PC-3 (cell line): ENCODE results near the gene TPCN2.

Experiments used
- EZH2 ChIP-seq: fragments of 300-600 bp; sonication (generic); IDR thresholded peaks from one replicate; pipeline ENCODE4 v1.6.1; 2017; ENCODE audit warnings: antibody characterized with exemption, mild to moderate bottlenecking, low read length; ENCODE audit not compliant: unreplicated experiment
- EZH2phosphoT487 ChIP-seq: fragments of 300-600 bp; sonication (generic); IDR thresholded peaks from 2 replicates; pipeline ENCODE4 v1.6.1; 2018; ENCODE audit warnings: mild to moderate bottlenecking, antibody characterized with exemption, low read length, borderline replicate concordance
- TF ChIP-seq, protein P1 (sequence below): fragments of 300-600 bp; sonication (generic); conservative IDR thresholded peaks from 2 replicates; pipeline ENCODE4 v1.5.1; 2017; ENCODE audit warnings: antibody characterized with exemption, low read depth, mild to moderate bottlenecking, low read length

DNA sequence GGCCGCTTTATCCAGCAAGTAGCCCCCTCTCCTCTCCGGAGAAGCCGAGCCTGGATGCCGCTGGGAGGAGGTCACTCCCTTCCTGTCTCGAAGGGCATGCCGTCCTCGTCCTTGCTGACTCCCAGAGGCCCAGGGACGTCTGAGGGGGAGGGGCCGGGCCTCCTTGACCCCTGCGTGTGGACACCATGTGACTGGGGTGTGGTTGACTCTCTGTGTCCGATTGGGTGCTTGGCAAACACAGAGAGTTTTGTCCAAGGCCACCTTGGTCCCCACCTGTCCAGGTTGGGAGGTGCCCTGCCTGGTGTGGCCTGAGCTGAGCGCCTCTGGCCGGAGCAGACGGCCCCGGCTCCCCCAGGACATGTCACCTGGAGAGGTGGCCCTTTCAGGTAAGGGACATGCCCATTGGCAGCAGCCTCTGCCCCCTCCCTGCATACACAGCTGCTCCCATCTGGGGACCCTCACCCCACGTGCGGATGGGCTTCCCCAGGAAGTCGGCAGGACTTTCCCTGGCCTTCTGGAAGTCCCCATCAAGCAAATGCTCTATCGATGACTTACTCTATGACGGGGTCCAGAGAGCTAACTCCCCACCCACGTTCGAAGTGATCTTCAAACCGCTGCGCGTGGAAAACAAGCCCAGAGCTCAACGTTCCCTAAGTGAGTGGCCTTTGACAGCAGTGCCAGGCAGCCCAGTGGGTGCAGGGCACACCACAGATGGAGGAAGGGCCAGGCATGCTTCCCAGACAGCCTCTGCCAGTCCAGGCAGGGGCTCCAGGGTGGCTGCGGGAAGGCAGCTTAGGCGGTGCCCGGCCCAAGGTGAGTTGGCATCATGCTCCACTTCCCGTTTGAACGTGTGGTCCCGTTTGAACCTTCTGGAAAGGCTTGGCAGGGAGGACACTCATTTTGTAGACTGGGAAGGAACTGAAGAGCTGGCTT lies 106.8 kb downstream of the TPCN2 start, which contains the start of gene SMIM38:
- TF ChIP-seq, protein P1, sequence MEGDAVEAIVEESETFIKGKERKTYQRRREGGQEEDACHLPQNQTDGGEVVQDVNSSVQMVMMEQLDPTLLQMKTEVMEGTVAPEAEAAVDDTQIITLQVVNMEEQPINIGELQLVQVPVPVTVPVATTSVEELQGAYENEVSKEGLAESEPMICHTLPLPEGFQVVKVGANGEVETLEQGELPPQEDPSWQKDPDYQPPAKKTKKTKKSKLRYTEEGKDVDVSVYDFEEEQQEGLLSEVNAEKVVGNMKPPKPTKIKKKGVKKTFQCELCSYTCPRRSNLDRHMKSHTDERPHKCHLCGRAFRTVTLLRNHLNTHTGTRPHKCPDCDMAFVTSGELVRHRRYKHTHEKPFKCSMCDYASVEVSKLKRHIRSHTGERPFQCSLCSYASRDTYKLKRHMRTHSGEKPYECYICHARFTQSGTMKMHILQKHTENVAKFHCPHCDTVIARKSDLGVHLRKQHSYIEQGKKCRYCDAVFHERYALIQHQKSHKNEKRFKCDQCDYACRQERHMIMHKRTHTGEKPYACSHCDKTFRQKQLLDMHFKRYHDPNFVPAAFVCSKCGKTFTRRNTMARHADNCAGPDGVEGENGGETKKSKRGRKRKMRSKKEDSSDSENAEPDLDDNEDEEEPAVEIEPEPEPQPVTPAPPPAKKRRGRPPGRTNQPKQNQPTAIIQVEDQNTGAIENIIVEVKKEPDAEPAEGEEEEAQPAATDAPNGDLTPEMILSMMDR: no peak
- TF ChIP-seq EZH2 (no peak), EZH2phosphoT487 (no peak)
